ENCODE measurements around the gene NGEF.
"Not testable (repeated sequence)": the region's sequence is repeated elsewhere in the genome, so short reads cannot be mapped to it uniquely, and the experiment has no call there.

Gene NGEF

DNA sequence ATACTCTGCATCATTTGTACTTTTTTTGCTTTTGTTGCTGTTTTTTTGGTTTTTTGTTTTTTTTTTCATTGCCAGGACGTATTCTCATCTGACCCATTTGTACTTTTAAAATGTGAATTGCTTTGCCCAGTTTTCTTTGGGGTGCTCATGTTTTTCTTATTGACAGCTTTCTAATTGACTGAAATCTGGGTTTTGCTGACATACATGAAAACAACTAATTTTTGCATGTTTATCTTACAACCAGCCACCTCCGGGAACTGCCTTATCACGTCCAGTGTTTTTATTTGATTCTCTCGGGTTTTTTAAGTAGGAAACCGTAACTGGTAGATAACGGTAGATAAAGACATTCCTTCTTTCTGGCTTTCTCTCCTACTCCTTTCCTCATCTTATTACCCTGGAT, 104.4 kb downstream of the NGEF start:
- Histone ChIP-seq H3K14ac (ENCODE audit: low read length) (no peak overlapping the region), H2AK5ac (ENCODE audit: low read length) (no peak overlapping the region), H4K8ac (ENCODE audit: low read depth, low read length) (no peak overlapping the region), H3K9ac (ENCODE audit: low read length) (no peak overlapping the region), H3K27me3 (ENCODE audit: insufficient read depth, low read length) (no peaks in the 10 kb centered on the region), H3K79me2 (ENCODE audit: control insufficient read depth, insufficient read depth, low read length, poor library complexity) (no peaks in the 10 kb centered on the region), H3K23ac (ENCODE audit: low read length) (no peak overlapping the region), H3K18ac (ENCODE audit: low read length) (no peak overlapping the region), H3K36me3 (ENCODE audit: control insufficient read depth in 1 of 2, insufficient read depth in 2 of 2, low read length in 2 of 2) (no peaks in the 10 kb centered on the region), H2AFZ (ENCODE audit: insufficient read depth, low read length, poor library complexity) (no peak overlapping the region), H2BK120ac (ENCODE audit: insufficient read depth, low read length, poor library complexity) (no peak overlapping the region), H3K79me1 (ENCODE audit: low read length) (no peaks in the 10 kb centered on the region), H3K4me1 (ENCODE audit: control insufficient read depth in 1 of 2, insufficient read depth in 2 of 2, low read length in 2 of 2) (no peaks in the 10 kb centered on the region), H2BK5ac (ENCODE audit: low read depth, low read length, poor library complexity) (no peak overlapping the region), H4K12ac (ENCODE audit: low read depth, low read length) (no peak overlapping the region), H2BK12ac (ENCODE audit: low read length) (no peak overlapping the region), H3K9me3 (ENCODE audit: insufficient read depth, low read depth, low read length) (peaks cover 2% of the 10 kb centered on the region), H3K4me3 (ENCODE audit: low read depth, low read length) (no peak overlapping the region), H3K4ac (ENCODE audit: low read depth, low read length) (no peak overlapping the region), H3K4me2 (ENCODE audit: low read length) (no peak overlapping the region), H3K27ac (ENCODE audit: low read depth, low read length) (no peak overlapping the region), H4K91ac (ENCODE audit: low read depth, low read length) (no peak overlapping the region)
- no CpG with 5 or more reads among the region's 6 CpGs for WGBS (ENCODE audit: extremely low coverage, insufficient coverage, insufficient read length)
- no peak for DNase-seq

DNA sequence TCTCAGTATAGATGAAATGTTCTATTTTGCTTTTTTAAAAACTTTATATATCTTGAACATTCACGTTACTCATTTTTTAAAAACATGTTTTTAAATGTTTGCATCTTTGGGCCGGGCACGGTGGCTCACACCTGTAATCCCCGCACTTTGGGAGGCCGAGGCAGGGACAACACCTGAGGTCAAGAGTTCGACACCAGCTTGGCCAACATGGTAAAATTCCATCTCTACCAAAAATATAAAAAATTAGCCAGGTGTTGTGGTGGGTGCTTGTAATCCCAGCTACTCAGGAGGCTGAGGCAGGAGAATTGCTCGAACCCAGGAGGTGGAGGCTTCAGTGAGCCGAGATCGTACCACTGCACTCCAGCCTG, 105.4 kb downstream of the NGEF start:
- not testable (repeated sequence) for H3K23ac ChIP-seq (ENCODE audit: low read length); H4K8ac ChIP-seq (ENCODE audit: low read depth, low read length); H2BK5ac ChIP-seq (ENCODE audit: low read depth, low read length, poor library complexity); H4K12ac ChIP-seq (ENCODE audit: low read depth, low read length); H2BK120ac ChIP-seq (ENCODE audit: insufficient read depth, low read length, poor library complexity); H3K18ac ChIP-seq (ENCODE audit: low read length); H2AK5ac ChIP-seq (ENCODE audit: low read length); H2BK12ac ChIP-seq (ENCODE audit: low read length); H3K4ac ChIP-seq (ENCODE audit: low read depth, low read length); H3K14ac ChIP-seq (ENCODE audit: low read length); H3K27ac ChIP-seq (ENCODE audit: low read depth, low read length); DNase-seq; H3K79me1 ChIP-seq (ENCODE audit: low read length); H3K4me3 ChIP-seq (ENCODE audit: low read depth, low read length); H3K9me3 ChIP-seq (ENCODE audit: insufficient read depth, low read depth, low read length); H3K9ac ChIP-seq (ENCODE audit: low read length); H3K4me2 ChIP-seq (ENCODE audit: low read length); H2AFZ ChIP-seq (ENCODE audit: insufficient read depth, low read length, poor library complexity); H3K4me1 ChIP-seq (ENCODE audit: control insufficient read depth in 1 of 2, insufficient read depth in 2 of 2, low read length in 2 of 2); H3K27me3 ChIP-seq (ENCODE audit: insufficient read depth, low read length); H4K91ac ChIP-seq (ENCODE audit: low read depth, low read length); H3K36me3 ChIP-seq (ENCODE audit: control insufficient read depth in 1 of 2, insufficient read depth in 2 of 2, low read length in 2 of 2); H3K79me2 ChIP-seq (ENCODE audit: control insufficient read depth, insufficient read depth, low read length, poor library complexity)
- no CpG with 5 or more reads among the region's 9 CpGs for WGBS (ENCODE audit: extremely low coverage, insufficient coverage, insufficient read length)

DNA sequence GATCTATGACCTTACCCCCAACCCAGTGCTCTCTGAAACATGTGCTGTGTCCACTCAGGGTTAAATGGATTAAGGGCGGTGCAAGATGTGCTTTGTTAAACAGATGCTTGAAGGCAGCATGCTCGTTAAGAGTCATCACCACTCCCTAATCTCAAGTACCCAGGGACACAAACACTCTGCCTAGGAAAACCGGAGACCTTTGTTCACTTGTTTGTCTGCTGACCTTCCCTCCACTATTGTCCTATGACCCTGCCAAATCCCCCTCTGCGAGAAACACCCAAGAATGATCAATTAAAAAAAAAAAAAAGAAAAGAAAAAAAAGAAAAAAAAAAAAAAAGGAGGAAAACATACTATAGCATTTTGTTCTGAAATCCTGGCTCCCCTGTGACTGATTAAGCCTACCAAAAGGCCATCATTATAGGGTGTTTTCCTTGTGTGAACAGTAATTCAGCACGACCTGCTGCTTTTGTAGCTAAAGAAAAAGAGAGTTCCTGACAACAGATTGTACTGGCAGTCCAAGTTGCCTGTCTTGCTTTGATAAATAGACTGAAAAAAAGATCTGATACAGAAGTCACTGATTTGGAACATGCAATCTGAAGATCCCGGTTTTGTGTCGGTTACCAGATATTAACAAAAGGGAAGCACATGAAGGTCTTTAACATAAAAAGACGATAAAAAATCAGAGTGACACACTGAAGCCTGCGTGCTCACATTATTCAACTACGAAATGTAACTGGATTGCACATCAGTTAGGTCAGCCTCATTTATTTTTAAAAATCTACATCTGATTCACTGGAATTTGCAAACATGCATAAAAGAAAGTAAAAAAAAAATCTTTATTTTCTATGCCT, 106.0 kb downstream of the NGEF start:
- not testable (repeated sequence) for H3K79me1 ChIP-seq (ENCODE audit: low read length); H3K36me3 ChIP-seq (ENCODE audit: control insufficient read depth in 1 of 2, insufficient read depth in 2 of 2, low read length in 2 of 2); H3K4me2 ChIP-seq (ENCODE audit: low read length); H3K9me3 ChIP-seq (ENCODE audit: insufficient read depth, low read depth, low read length); H4K91ac ChIP-seq (ENCODE audit: low read depth, low read length); H3K4me3 ChIP-seq (ENCODE audit: low read depth, low read length); H2BK120ac ChIP-seq (ENCODE audit: insufficient read depth, low read length, poor library complexity); H3K27me3 ChIP-seq (ENCODE audit: insufficient read depth, low read length); H3K4me1 ChIP-seq (ENCODE audit: control insufficient read depth in 1 of 2, insufficient read depth in 2 of 2, low read length in 2 of 2); H2BK12ac ChIP-seq (ENCODE audit: low read length); H3K18ac ChIP-seq (ENCODE audit: low read length); H3K4ac ChIP-seq (ENCODE audit: low read depth, low read length); DNase-seq; H2AFZ ChIP-seq (ENCODE audit: insufficient read depth, low read length, poor library complexity); H2BK5ac ChIP-seq (ENCODE audit: low read depth, low read length, poor library complexity); H3K9ac ChIP-seq (ENCODE audit: low read length); H3K79me2 ChIP-seq (ENCODE audit: control insufficient read depth, insufficient read depth, low read length, poor library complexity); H4K8ac ChIP-seq (ENCODE audit: low read depth, low read length); H2AK5ac ChIP-seq (ENCODE audit: low read length); H4K12ac ChIP-seq (ENCODE audit: low read depth, low read length); H3K14ac ChIP-seq (ENCODE audit: low read length); H3K27ac ChIP-seq (ENCODE audit: low read depth, low read length); H3K23ac ChIP-seq (ENCODE audit: low read length)
- no CpG with 5 or more reads among the region's 10 CpGs for WGBS (ENCODE audit: extremely low coverage, insufficient coverage, insufficient read length)

DNA sequence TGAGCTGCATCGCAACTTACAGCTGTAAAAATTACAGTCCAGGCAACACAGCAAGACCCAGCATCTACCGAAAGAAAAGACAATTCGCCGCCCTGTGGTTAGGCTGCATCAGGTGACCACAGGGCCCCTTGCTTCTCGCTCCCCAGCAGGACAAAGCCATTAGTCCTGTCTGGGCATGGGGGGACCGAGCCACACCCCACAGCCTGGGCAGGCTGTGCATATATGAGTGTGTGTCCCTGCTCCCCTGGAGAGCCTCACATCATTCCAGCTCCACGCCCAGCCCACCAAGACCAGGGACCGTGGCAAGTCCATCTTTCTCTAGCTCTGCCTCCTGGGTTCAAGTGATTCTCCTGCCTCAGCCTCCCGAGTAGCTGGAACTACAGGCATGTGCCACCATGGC, 109.1 kb downstream of the NGEF start:
- whole genome bisulfite sequencing (ENCODE audit: extremely low coverage, insufficient coverage, insufficient read length): no CpG with 5 or more reads among the region's 9 CpGs
- Histone ChIP-seq H3K79me1 (ENCODE audit: low read length) (no peaks in the 10 kb centered on the region), H3K27me3 (ENCODE audit: insufficient read depth, low read length) (no peaks in the 10 kb centered on the region), H3K79me2 (ENCODE audit: control insufficient read depth, insufficient read depth, low read length, poor library complexity) (no peaks in the 10 kb centered on the region), H3K9me3 (ENCODE audit: insufficient read depth, low read depth, low read length) (peaks cover 2% of the 10 kb centered on the region), H4K8ac (ENCODE audit: low read depth, low read length) (no peak overlapping the region), H3K27ac (ENCODE audit: low read depth, low read length) (no peak overlapping the region), H2BK12ac (ENCODE audit: low read length) (no peak overlapping the region), H2BK5ac (ENCODE audit: low read depth, low read length, poor library complexity) (no peak overlapping the region), H3K14ac (ENCODE audit: low read length) (no peak overlapping the region), H3K4me3 (ENCODE audit: low read depth, low read length) (no peak overlapping the region), H4K91ac (ENCODE audit: low read depth, low read length) (no peak overlapping the region), H3K23ac (ENCODE audit: low read length) (no peak overlapping the region), H3K4me1 (ENCODE audit: control insufficient read depth in 1 of 2, insufficient read depth in 2 of 2, low read length in 2 of 2) (peaks cover 0 to 3% of the 10 kb centered on the region in 2 experiments), H4K12ac (ENCODE audit: low read depth, low read length) (no peak overlapping the region), H3K18ac (ENCODE audit: low read length) (no peak overlapping the region), H3K36me3 (ENCODE audit: control insufficient read depth in 1 of 2, insufficient read depth in 2 of 2, low read length in 2 of 2) (no peaks in the 10 kb centered on the region), H3K9ac (ENCODE audit: low read length) (no peak overlapping the region), H3K4ac (ENCODE audit: low read depth, low read length) (no peak overlapping the region), H2AK5ac (ENCODE audit: low read length) (no peak overlapping the region), H3K4me2 (ENCODE audit: low read length) (no peak overlapping the region), H2AFZ (ENCODE audit: insufficient read depth, low read length, poor library complexity) (no peak overlapping the region), H2BK120ac (ENCODE audit: insufficient read depth, low read length, poor library complexity) (no peak overlapping the region)
- DNase-seq: no peak
